Neuronal stem cell (in vitro differentiated cells): ENCODE data around the gene AMD1.

ENCODE experiments used
- DNase-seq: peaks from one replicate; pipeline ENCODE4 v3.0.0-alpha.2; 2013; ENCODE audit warnings: low spot score
- H2AFZ ChIP-seq: one replicate; pipeline ENCODE4 v1.6.1; 2013; ENCODE audit warnings: mild to moderate bottlenecking, low read length, inconsistent platforms
- H2AK5ac ChIP-seq: 2 replicates; pipeline ENCODE4 v1.6.1; 2013; ENCODE audit warnings: low read depth, mild to moderate bottlenecking, inconsistent platforms, low read length, moderate library complexity, mixed read lengths
- H2BK120ac ChIP-seq: 2 replicates; pipeline ENCODE4 v1.6.1; 2013; ENCODE audit warnings: low read depth, mild to moderate bottlenecking, inconsistent platforms, low read length, moderate library complexity, mixed read lengths
- H2BK12ac ChIP-seq: one replicate; pipeline ENCODE4 v1.6.1; 2013; ENCODE audit warnings: low read length, inconsistent platforms
- H2BK15ac ChIP-seq: 2 replicates; pipeline ENCODE4 v1.6.1; 2013; ENCODE audit warnings: mild to moderate bottlenecking, low read length, inconsistent platforms, mixed read lengths
- H2BK5ac ChIP-seq: one replicate; pipeline ENCODE4 v1.6.1; 2013; ENCODE audit warnings: inconsistent platforms, mild to moderate bottlenecking, low read length, moderate library complexity
- H3K14ac ChIP-seq: one replicate; pipeline ENCODE4 v1.6.1; 2013; ENCODE audit warnings: low read length, inconsistent platforms
- H3K18ac ChIP-seq: 2 replicates; pipeline ENCODE4 v1.6.1; 2013; ENCODE audit warnings: low read length, inconsistent platforms
- H3K23ac ChIP-seq: 2 replicates; pipeline ENCODE4 v1.6.1; 2013; ENCODE audit warnings: low read depth, mild to moderate bottlenecking, mixed read lengths, low read length, inconsistent platforms; ENCODE audit not compliant: poor library complexity
- H3K27ac ChIP-seq: replicated peaks from 3 replicates; pipeline ENCODE4 v1.5.1; 2013; ENCODE audit warnings: low read length, inconsistent platforms
- H3K27me3 ChIP-seq, 3 experiments: 2 replicates each; pipeline ENCODE4 v1.6.1; 2013; ENCODE audit warnings: low read length in 3 of 3, mild to moderate bottlenecking in 2 of 3, inconsistent platforms in 1 of 3, low read depth in 1 of 3, mixed read lengths in 1 of 3, moderate library complexity in 1 of 3; ENCODE audit not compliant: control insufficient read depth in 3 of 3, insufficient read depth in 3 of 3
- H3K36me3 ChIP-seq, 2 donors: replicated peaks in 1 of 2; 2 replicates each; pipeline ENCODE4 v1.6.1; 2013; ENCODE audit warnings: low read length in 2 of 2; ENCODE audit not compliant: control insufficient read depth in 2 of 2, insufficient read depth in 2 of 2
- H3K4ac ChIP-seq: 2 replicates; pipeline ENCODE4 v1.6.1; 2013; ENCODE audit warnings: inconsistent platforms, mild to moderate bottlenecking, low read length, moderate library complexity
- H3K4me1 ChIP-seq, 2 donors: 1 replicate in 1 of 2; 2 replicates in 1 of 2; pipeline ENCODE4 v1.6.1; 2013; ENCODE audit warnings: low read length in 2 of 2, low read depth in 1 of 2; ENCODE audit not compliant: control insufficient read depth in 2 of 2, insufficient read depth in 1 of 2
- H3K4me2 ChIP-seq: one replicate; pipeline ENCODE4 v1.6.1; 2013; ENCODE audit warnings: mild to moderate bottlenecking, low read length, inconsistent platforms; ENCODE audit not compliant: insufficient read depth, poor library complexity, severe bottlenecking
- H3K4me3 ChIP-seq, 2 donors: 2 replicates each; pipeline ENCODE4 v1.5.1; 2013; ENCODE audit warnings: low read length in 2 of 2, mild to moderate bottlenecking in 2 of 2, inconsistent platforms in 1 of 2, moderate library complexity in 1 of 2
- H3K79me1 ChIP-seq: one replicate; pipeline ENCODE4 v1.6.1; 2013; ENCODE audit warnings: low read depth, mild to moderate bottlenecking, inconsistent platforms, low read length, moderate library complexity
- H3K9ac ChIP-seq: one replicate; pipeline ENCODE4 v1.6.1; 2013; ENCODE audit warnings: mild to moderate bottlenecking, low read depth, low read length, inconsistent platforms; ENCODE audit not compliant: poor library complexity
- H3K9me3 ChIP-seq, 2 donors: replicated peaks in 1 of 2; 2 replicates each; pipeline versions ENCODE3 to v1.6.1; 2013; ENCODE audit warnings: low read length in 2 of 2, mild to moderate bottlenecking in 2 of 2, inconsistent platforms in 1 of 2, low read depth in 1 of 2, mixed read lengths in 1 of 2, moderate library complexity in 1 of 2; ENCODE audit not compliant: control insufficient read depth in 2 of 2, insufficient read depth in 1 of 2
- H4K8ac ChIP-seq: one replicate; pipeline ENCODE4 v1.6.1; 2013; ENCODE audit warnings: low read depth, mild to moderate bottlenecking, inconsistent platforms, low read length, moderate library complexity
- H4K91ac ChIP-seq: one replicate; pipeline ENCODE4 v1.6.1; 2013; ENCODE audit warnings: low read length, low read depth, mild to moderate bottlenecking, inconsistent platforms; ENCODE audit not compliant: poor library complexity
- WGBS, 2 donors: extraction: QIAGEN DNeasy Blood & Tissue Kit; methylation state at CpG; one replicate each; pipeline ENCODE4 v1.1.7; 2013; ENCODE audit warnings: missing lambda C conversion rate in 2 of 2, mixed read lengths in 1 of 2; ENCODE audit not compliant: insufficient read length in 2 of 2, insufficient replicate concordance in 1 of 2; ENCODE audit errors: extremely low coverage in 2 of 2; 5-methylcytosine and 5-hydroxymethylcytosine counted together

AMD1 gene

DNA sequence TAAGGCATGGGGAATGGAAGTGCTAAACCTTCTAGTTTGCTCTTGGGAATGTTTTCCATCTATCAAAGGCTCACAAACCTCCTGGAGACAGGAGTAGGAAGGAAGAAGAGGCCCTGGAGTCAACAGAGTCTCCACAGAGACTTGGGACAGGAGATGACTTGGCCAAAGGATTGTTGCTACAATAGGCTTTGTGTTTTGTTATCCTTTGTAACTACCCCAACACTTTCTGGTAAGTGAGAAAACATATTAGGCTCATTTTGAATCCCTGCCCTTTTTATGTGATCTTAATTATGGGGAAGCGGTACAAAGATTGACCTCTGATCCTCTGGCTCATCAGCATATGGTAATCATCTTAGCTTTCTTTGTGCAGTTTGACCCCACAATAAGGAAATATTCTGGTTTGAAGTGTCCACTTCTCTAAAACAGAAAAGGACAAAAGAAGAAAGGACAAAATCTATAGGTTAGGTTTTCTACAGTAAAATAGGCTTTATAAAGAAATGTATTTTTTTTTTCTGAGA, 59.9 kb downstream of the AMD1 start:
- DNase-seq: no peak
- Histone ChIP-seq H2BK5ac (no peak overlapping the region), H3K9me3 (no peaks in the 10 kb centered on the region), H2BK12ac (no peak overlapping the region), H2AK5ac (no peak overlapping the region), H3K23ac (no peak overlapping the region), H3K4me1 (peaks cover 0 to 2% of the 10 kb centered on the region in 2 donors), H4K8ac (no peak overlapping the region), H2AFZ (no peak overlapping the region), H3K36me3 (no peaks in the 10 kb centered on the region), H3K18ac (no peak overlapping the region), H3K14ac (no peak overlapping the region), H2BK120ac (no peak overlapping the region), H3K79me1 (no peaks in the 10 kb centered on the region), H3K27ac (no peak overlapping the region), H3K4me2 (no peak overlapping the region), H2BK15ac (no peak overlapping the region), H4K91ac (no peak overlapping the region), H3K9ac (no peak overlapping the region), H3K27me3 (no peaks in the 10 kb centered on the region), H3K4ac (no peak overlapping the region), H3K4me3 (no peak overlapping the region)
- WGBS, 2 donors: no CpG with 5 or more reads among the region's 1 CpG

- H2BK15ac ChIP-seq: no peak overlapping the region
- H3K9me3 ChIP-seq: no peaks in the 10 kb centered on the region
- no peak for DNase-seq
- no peak overlapping the region for H3K27ac ChIP-seq
- peaks cover 0 to 2% of the 10 kb centered on the region in 2 donors for H3K4me1 ChIP-seq
- no peak overlapping the region for H2BK12ac ChIP-seq
- H2BK120ac ChIP-seq: no peak overlapping the region
- no peak overlapping the region for H3K9ac ChIP-seq
- H3K4me2 ChIP-seq: no peak overlapping the region
- H4K8ac ChIP-seq: no peak overlapping the region
- H3K27me3 ChIP-seq: no peaks in the 10 kb centered on the region
- H4K91ac ChIP-seq: no peak overlapping the region
- no CpG with 5 or more reads among the region's 6 CpGs for WGBS, 2 donors
- H2BK5ac ChIP-seq: no peak overlapping the region
- no peak overlapping the region for H2AFZ ChIP-seq
- no peak overlapping the region for H2AK5ac ChIP-seq
- H3K4me3 ChIP-seq: no peak overlapping the region
- H3K14ac ChIP-seq: no peak overlapping the region
- H3K79me1 ChIP-seq: no peaks in the 10 kb centered on the region
- H3K18ac ChIP-seq: no peak overlapping the region
- H3K4ac ChIP-seq: no peak overlapping the region
- no peak overlapping the region for H3K23ac ChIP-seq
- no peaks in the 10 kb centered on the region for H3K36me3 ChIP-seq
These were observed 60.6 kb downstream of the AMD1 start for GRCh38 chr6:110935171-110935570.

DNA sequence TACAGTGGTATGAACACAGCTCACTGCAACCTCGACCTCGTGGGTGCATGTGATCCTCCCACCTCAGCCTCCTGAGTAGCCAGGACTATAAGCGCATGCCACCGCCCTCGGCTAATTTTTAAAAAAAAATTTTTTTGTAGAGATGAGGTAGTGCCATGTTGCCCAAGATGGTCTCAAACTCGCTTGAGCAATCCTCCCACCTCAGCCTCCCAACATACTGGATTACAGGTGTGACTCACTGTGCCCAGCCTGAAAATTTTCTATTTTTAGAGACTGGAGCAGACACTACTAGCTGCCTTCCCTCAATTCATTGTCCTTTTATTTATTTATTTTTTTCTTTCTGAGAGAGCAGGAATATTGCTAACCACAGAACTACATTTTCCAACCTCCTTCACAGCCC, 63.6 kb downstream of the AMD1 start:
- whole genome bisulfite sequencing, 2 donors: no CpG with 5 or more reads among the region's 6 CpGs
- Histone ChIP-seq H3K4me1 (peaks cover 0 to 2% of the 10 kb centered on the region in 2 donors), H3K14ac (no peak overlapping the region)

DNA sequence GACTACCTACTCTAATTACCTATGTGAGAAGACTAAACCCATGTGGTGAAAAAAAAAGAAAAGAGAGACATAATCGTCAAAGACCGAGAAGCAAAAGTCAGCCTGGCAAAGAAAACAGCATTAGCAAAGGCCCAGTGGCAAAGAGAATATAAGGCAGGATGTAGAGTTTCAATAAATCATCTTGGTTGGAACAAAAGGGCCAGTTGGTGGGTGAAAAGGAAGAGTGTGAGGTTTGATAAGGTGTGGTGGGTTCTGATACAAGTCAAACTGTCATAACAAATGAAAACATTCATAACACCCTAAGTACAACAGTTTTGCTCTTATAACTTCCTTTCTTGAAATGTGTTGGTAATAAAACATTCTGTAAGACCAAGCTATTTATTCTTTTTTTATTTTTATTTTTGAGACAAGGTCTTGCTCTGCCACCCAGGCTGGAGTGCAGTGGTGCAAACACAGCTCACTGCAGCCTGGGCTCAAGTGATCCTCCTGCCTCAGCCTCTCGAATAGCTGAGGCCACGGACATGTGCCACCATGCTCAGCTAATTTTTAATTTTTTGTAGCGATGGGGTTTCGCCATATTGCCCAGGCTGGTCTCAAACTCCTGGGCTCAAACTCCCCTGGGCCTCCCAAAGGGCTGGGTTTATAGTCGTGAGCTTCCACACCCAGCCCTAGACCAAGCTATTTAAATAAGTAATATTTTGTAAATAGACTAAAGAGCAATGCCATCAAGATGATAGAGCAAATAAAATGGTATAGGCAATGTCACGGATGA, 65.0 kb downstream of the AMD1 start:
- no peak overlapping the region for H2BK5ac ChIP-seq
- H2BK15ac ChIP-seq: no peak overlapping the region
- no peaks in the 10 kb centered on the region for H3K27me3 ChIP-seq
- no peak overlapping the region for H2BK120ac ChIP-seq
- DNase-seq: no peak
- H3K9me3 ChIP-seq: no peaks in the 10 kb centered on the region
- H3K36me3 ChIP-seq: no peaks in the 10 kb centered on the region
- no peak overlapping the region for H3K18ac ChIP-seq
- H3K23ac ChIP-seq: no peak overlapping the region
- no peak overlapping the region for H3K4me3 ChIP-seq
- no peak overlapping the region for H4K8ac ChIP-seq
- H3K4me2 ChIP-seq: no peak overlapping the region
- H2AFZ ChIP-seq: no peak overlapping the region
- no peaks in the 10 kb centered on the region for H3K4me1 ChIP-seq
- H3K27ac ChIP-seq: no peak overlapping the region
- H3K4ac ChIP-seq: no peak overlapping the region
- H3K79me1 ChIP-seq: no peaks in the 10 kb centered on the region
- no peak overlapping the region for H3K9ac ChIP-seq
- no peak overlapping the region for H4K91ac ChIP-seq
- no peak overlapping the region for H2BK12ac ChIP-seq
- WGBS, 2 donors: no CpG with 5 or more reads among the region's 8 CpGs
- H3K14ac ChIP-seq: no peak overlapping the region
- H2AK5ac ChIP-seq: no peak overlapping the region

More for the DNA sequence above, 63.6 kb downstream of the AMD1 start:
- no peak overlapping the region for H2BK120ac ChIP-seq
- no peak overlapping the region for H3K27ac ChIP-seq
- no peaks in the 10 kb centered on the region for H3K27me3 ChIP-seq
- H4K8ac ChIP-seq: no peak overlapping the region
- no peak overlapping the region for H2AFZ ChIP-seq
- H2BK12ac ChIP-seq: no peak overlapping the region
- no peak overlapping the region for H3K9ac ChIP-seq
- no peak overlapping the region for H3K23ac ChIP-seq
- no peak overlapping the region for H2BK15ac ChIP-seq
- no peak overlapping the region for H3K4me2 ChIP-seq
- H3K36me3 ChIP-seq: no peaks in the 10 kb centered on the region
- no peak overlapping the region for H2BK5ac ChIP-seq
- no peak overlapping the region for H2AK5ac ChIP-seq
- DNase-seq: no peak
- H3K9me3 ChIP-seq: no peaks in the 10 kb centered on the region
- no peak overlapping the region for H3K18ac ChIP-seq
- no peak overlapping the region for H3K4ac ChIP-seq
- H4K91ac ChIP-seq: no peak overlapping the region
- no peaks in the 10 kb centered on the region for H3K79me1 ChIP-seq
- H3K4me3 ChIP-seq: no peak overlapping the region
